Activated CD8-positive, alpha-beta memory T cell treated with anti-CD3 and anti-CD28 coated beads for 1 hour (primary cell): ENCODE data around the gene CYYR1.

Experiments
- DNase-seq, 2 donors: peaks; one replicate each; pipeline ENCODE4 v3.0.0-alpha.2; 2020; ENCODE audit warnings: low read depth in 1 of 2; ENCODE audit errors: extremely low read depth in 1 of 2

CYYR1 gene

GRCh38 chr21:26443291-26443690 lies 129.8 kb downstream of the CYYR1 start:
- no peak for DNase-seq

- no peak for DNase-seq
These were observed 131.9 kb downstream of the CYYR1 start for GRCh38 chr21:26441149-26441548.

DNA sequence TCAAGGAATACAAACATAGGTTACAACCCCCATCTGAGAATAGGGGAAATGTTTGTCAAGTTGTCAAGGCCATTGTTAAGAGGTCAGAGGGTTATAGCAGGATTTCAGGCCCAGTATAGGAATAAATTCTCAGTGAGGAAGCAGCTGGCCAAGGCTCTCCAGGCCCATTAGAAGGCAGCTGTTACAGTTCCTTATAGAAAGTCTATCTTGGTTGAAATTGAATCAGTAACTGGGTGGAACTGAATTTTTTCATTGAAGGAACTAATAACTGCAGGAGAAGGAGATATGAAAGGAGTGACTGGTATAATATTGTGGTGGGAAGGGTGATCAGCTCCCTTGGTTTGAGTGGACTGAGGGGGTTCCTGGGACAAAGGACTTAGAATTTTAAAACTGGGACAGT lies 134.1 kb downstream of the CYYR1 start:
- no peak for DNase-seq

DNA sequence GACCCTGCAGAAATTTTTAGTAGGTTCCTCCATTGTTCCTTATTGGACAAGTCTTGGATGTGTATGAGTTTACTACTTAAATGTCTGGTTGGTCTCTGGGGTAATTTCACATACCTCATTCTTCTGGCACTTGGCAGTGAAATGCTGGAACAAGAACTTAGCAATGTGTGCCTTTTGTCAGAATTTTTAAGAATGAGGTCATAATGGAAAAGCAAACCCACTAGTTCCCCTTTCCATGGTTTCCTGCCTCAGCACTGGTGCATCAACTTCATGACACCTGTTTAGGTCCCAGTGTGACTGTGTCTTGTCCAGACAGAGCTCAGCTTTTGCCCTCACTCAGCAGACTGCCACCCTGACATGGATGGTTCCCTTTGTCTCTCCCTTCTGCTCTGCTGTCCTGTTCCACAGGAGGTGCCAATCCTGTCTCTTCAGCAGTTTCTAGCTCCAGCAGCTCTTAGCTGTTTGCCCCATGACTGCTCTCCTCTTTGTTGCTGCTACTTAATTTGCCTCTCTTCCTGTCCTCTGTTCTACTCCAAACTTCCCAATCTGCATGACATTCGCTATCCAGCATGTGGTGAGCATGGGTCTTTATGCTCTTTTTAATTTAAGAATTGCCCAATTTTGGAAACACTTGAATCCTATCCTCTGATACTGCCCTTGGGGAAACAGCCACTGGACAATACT lies 135.6 kb downstream of the CYYR1 start:
- DNase-seq: no peak

DNA sequence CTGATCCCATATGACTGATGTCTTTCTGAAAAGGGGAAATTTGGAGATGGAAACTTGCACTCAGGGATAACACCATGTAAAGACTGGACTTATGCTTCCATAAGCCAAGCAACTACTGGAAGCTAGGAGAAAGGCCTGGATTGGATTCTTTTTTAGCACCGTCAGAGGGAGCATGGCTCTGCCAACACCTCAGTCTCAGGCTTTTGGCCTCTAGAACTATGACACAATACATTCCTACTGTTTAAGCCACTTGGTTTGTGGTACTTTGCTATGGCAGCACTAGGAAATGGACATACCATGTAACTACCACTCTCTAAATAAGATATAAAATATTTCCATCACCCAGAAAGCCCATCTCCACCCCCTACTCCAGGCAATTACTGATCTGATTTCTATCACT lies 139.7 kb downstream of the CYYR1 start:
- no peak for DNase-seq

DNA sequence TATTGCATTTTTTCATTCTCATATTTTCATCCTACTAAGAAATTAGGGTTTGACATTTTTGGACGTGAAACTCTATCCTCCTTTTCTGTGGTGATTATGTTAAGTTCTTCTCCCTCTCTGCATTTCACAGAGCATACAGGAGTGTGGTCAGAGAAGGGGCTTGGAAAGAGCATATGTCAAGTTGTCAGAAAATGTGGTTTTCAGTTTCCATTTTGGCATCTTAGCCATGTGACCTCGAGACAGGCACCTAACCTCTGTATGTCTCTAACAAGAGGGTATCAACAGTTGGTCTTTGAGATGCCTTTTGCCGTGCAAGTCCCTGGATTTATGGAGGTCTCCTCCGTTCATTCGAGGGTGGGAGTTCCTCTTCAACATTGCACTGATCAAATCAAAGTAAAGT lies 140.7 kb downstream of the CYYR1 start:
- no peak for DNase-seq

- no peak for DNase-seq
These were observed 147.5 kb downstream of the CYYR1 start for GRCh38 chr21:26425576-26425975.

GRCh38 chr21:26423511-26423910 lies 149.6 kb downstream of the CYYR1 start:
- DNase-seq: no peak

DNA sequence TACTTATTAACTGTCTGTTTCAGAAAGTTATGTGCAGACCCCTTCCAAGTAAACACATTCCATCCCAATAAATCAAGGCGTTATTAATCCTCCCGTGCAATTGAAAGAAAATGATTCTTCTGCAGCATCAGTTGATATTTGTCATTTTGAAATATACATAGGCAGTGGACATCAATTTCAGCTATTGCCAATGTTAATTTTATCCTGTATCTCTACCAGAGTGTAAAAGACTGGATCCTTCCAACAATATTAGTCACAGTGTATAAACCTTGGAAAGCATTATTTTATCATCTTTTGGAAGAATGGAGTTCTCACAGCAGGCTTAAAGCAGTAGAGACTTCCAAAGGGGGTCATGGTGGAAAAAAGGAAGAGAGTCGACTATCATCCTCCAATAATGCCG lies 150.4 kb downstream of the CYYR1 start:
- no peak for DNase-seq

DNA sequence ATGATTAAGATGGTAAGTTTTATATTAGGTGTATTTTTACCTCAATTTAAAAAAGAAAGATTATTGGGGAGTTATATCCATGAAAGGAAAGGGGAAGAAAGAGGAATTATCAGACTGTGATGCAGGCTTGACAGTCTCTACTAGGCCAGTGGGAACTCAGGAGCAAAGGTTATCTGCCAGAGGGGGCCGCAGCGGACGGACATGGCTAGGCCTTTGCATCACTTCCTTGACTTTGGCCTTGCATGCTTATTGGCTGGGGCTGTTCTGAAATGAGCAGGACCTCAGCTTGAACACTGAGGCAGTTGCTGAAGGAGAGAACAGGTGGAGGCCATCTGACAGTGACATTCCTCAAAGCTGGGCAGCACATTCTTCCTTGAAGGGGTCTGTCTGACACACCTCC lies 150.9 kb downstream of the CYYR1 start:
- DNase-seq: no peak

GRCh38 chr21:26421724-26422123 lies 151.4 kb downstream of the CYYR1 start:
- no peak for DNase-seq
